CD4-positive, alpha-beta T cell treated with Interferon alpha-2 for 1 hour (primary cell): ENCODE data around the gene FNDC3A.
"Not testable (repeated sequence)": the region's sequence is repeated elsewhere in the genome, so short reads cannot be mapped to it uniquely, and the experiment has no call there.

ENCODE experiments used
- DNase-seq, 2 donors: peaks; one replicate each; pipeline ENCODE4 v3.0.0-alpha.2; 2020 to 2022

FNDC3A gene

GRCh38 chr13:49148405-49148804 is 172.7 kb downstream of the FNDC3A start:
- DNase-seq, result no peak

GRCh38 chr13:49157955-49158584 is 182.4 kb downstream of the FNDC3A start:
- not testable (repeated sequence) for DNase-seq

GRCh38 chr13:49163162-49163561 is 187.4 kb downstream of the FNDC3A start:
- not testable (repeated sequence) for DNase-seq

GRCh38 chr13:49164712-49165111 is 189.0 kb downstream of the FNDC3A start:
- DNase-seq, result no peak

- no peak for DNase-seq
Measured at GRCh38 chr13:49165798-49166752, 190.4 kb downstream of the FNDC3A start.

GRCh38 chr13:49171359-49171758 is 195.6 kb downstream of the FNDC3A start:
- DNase-seq, result no peak

GRCh38 chr13:49183672-49184325 is 208.1 kb downstream of the FNDC3A start:
- DNase-seq, result no peak

GRCh38 chr13:49184621-49185020 is 208.9 kb downstream of the FNDC3A start:
- DNase-seq, result no peak

- DNase-seq, result no peak
Measured at GRCh38 chr13:49185264-49185663, 209.6 kb downstream of the FNDC3A start.

- DNase-seq, result no peak
Measured at GRCh38 chr13:49190901-49191300, 215.2 kb downstream of the FNDC3A start.

GRCh38 chr13:49206641-49207040 is 230.9 kb downstream of the FNDC3A start:
- no peak for DNase-seq

GRCh38 chr13:49208619-49209018 is 232.9 kb downstream of the FNDC3A start:
- no peak for DNase-seq

GRCh38 chr13:49210114-49210513 is 234.4 kb downstream of the FNDC3A start:
- no peak for DNase-seq

- no peak for DNase-seq
Measured at GRCh38 chr13:49210669-49211068, 235.0 kb downstream of the FNDC3A start.

- DNase-seq, result no peak
Measured at GRCh38 chr13:49213539-49213938, 237.8 kb downstream of the FNDC3A start.

GRCh38 chr13:49213997-49214916 is 238.5 kb downstream of the FNDC3A start:
- no peak for DNase-seq

- peak; percentile 55 to 57 for DNase-seq
Measured at GRCh38 chr13:49214917-49215376, 239.2 kb downstream of the FNDC3A start.

- no peak for DNase-seq
Measured at GRCh38 chr13:49216334-49216733, 240.6 kb downstream of the FNDC3A start.

- no peak for DNase-seq
Measured at GRCh38 chr13:49217962-49218492, 242.3 kb downstream of the FNDC3A start.

GRCh38 chr13:49218493-49219051 is 242.9 kb downstream of the FNDC3A start:
- no peak for DNase-seq

- no peak for DNase-seq
Measured at GRCh38 chr13:49219647-49220035, 243.9 kb downstream of the FNDC3A start.
